HG03060 (cell line): ENCODE measurements around the gene EXOC3.
"Not testable (repeated sequence)": the region's sequence is repeated elsewhere in the genome, so short reads cannot be mapped to it uniquely, and the experiment has no call there.

Experiments used
- ATAC-seq: cut with Tn5 transposase; IDR thresholded peaks from one replicate; pipeline ENCODE4 v1.9.1; 2021; ENCODE audit warnings: low read depth, moderate number of reproducible peaks; ENCODE audit not compliant: unreplicated experiment

The EXOC3 gene

GRCh38 chr5:497090-497700 is 54.2 kb downstream of the EXOC3 start:
- ATAC-seq = no peak

- no peak for ATAC-seq
Measured at GRCh38 chr5:497871-498509, 55.0 kb downstream of the EXOC3 start.

- no peak for ATAC-seq
Measured at GRCh38 chr5:499233-500209, 56.5 kb downstream of the EXOC3 start.

GRCh38 chr5:500491-500890 is 57.5 kb downstream of the EXOC3 start:
- no peak for ATAC-seq

GRCh38 chr5:501105-501830 is 58.3 kb downstream of the EXOC3 start:
- no peak for ATAC-seq

GRCh38 chr5:501831-502184 is 58.8 kb downstream of the EXOC3 start:
- no peak for ATAC-seq

- no peak for ATAC-seq
Measured at GRCh38 chr5:502325-503079, 59.5 kb downstream of the EXOC3 start.

GRCh38 chr5:504326-505154 is 61.6 kb downstream of the EXOC3 start:
- ATAC-seq = no peak

- ATAC-seq = no peak
Measured at GRCh38 chr5:505951-506525, 63.1 kb downstream of the EXOC3 start.

GRCh38 chr5:507986-508575 is 65.1 kb downstream of the EXOC3 start:
- ATAC-seq = not testable (repeated sequence)

GRCh38 chr5:509611-510185 is 66.7 kb downstream of the EXOC3 start:
- ATAC-seq = no peak

- no peak for ATAC-seq
Measured at GRCh38 chr5:510521-510920, 67.5 kb downstream of the EXOC3 start.

- no peak for ATAC-seq
Measured at GRCh38 chr5:511476-511875, 68.5 kb downstream of the EXOC3 start.

- no peak for ATAC-seq
Measured at GRCh38 chr5:513216-514100, 70.5 kb downstream of the EXOC3 start.

GRCh38 chr5:514101-514485 is 71.1 kb downstream of the EXOC3 start:
- ATAC-seq = no peak

- no peak for ATAC-seq
Measured at GRCh38 chr5:514673-515072, 71.7 kb downstream of the EXOC3 start.

GRCh38 chr5:515273-515836 is 72.4 kb downstream of the EXOC3 start:
- ATAC-seq = no peak
